Hematopoietic multipotent progenitor cell treated with erythropoietin and hydrocortisone succinate and interleukin-3 and kit ligand, for 8 days (in vitro differentiated cells): ENCODE data around the gene BRD1.

ENCODE experiments used
- DNase-seq: peaks from one replicate; pipeline ENCODE4 v3.0.0-alpha.2; 2015

Gene BRD1

DNA sequence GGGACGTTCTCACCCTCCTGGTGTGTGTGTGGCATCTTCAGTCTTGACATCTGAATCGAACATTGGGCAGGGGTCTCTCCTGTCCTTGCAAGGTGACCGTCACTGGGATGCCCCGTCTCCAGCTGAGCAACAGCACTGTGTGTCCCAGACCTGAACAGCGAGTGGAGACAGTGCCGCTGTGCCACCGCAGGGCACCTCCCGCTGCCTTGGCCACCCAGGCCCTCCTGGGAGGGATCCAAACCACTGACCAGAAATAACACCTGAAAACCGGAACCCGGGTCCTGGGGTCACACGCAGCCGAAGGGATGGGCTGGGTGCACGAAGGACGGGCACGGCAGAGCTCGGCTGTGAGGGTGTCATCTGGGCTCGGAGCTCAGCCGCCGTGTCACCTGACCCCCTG lies 102.2 kb downstream of the BRD1 start:
- DNase-seq, result no peak

GRCh38 chr22:49724893-49725489 lies 102.7 kb downstream of the BRD1 start:
- DNase-seq, result peak; percentile 67

- DNase-seq, result no peak
Observed at GRCh38 chr22:49724030-49724892, 103.4 kb downstream of the BRD1 start.

DNA sequence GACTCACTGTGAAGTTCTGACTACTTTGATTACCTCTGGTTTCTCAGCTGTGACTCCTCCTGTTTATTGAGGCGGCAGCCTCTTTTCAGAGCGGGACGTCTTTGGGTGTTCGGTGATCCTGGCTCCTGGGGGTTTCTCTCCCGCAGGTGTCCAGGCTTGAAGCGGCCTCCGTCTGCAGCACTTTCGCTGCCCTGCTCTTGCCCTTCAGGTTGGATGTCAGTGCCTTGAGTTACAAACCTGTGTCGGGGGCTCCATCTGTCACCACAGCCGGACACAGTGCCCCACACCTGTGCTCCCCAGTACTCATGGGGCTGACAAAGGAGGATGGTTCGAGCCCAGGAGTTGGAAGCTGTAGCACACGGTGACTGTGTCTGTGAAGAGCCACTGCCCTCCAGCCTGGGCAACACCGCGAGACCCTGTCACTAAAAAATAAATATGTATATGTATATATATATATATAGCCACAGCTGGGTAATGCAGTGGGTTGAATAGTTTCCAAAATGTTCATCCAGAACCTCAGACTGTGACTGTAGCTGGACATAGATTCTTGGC lies 104.1 kb downstream of the BRD1 start:
- no peak for DNase-seq
